PC-3 (cell line): ENCODE results near the gene CNRIP1. TPM values are rescaled to one million over a fixed set of nuclear protein-coding genes. Genes with fewer than 3 reads are reported as not detected.

Source experiments
- ATAC-seq: fragments of 200-7000 bp; cut with Tn5 transposase; 2 replicates; pipeline ENCODE4 v1.9.1; 2020; ENCODE audit warnings: mild to moderate bottlenecking, moderate library complexity
- BruUV-seq: library from RNA; stranded (reverse); fragments of 400-500 nt; replicated peaks from 2 replicates; lab custom pipeline; 2021; lab: Mats Ljungman, UMichigan
- CTCF ChIA-PET: fragments of 300-600 bp; sonication (Branson Sonifier 250); formaldehyde crosslinking; loops from one replicate; lab custom pipeline; 2022; ENCODE audit warnings: antibody characterized with exemption; lab: Charles Lee
- POLR2A ChIA-PET: fragments of 300-600 bp; sonication (Branson Sonifier 250); formaldehyde crosslinking; loops from one replicate; lab custom pipeline; 2022; ENCODE audit warnings: antibody characterized with exemption; ENCODE audit not compliant: unreplicated experiment; lab: Charles Lee
- DNase-seq: peaks from one replicate; pipeline ENCODE4 v3.0.0-alpha.2; 2015
- H2AFZ ChIP-seq: fragments of 300-600 bp; sonication (generic); 2 replicates; pipeline ENCODE4 v1.6.0; 2016; ENCODE audit warnings: antibody characterized with exemption, low read length
- H3F3A ChIP-seq: fragments of 300-600 bp; sonication (generic); one replicate; pipeline ENCODE4 v1.6.0; 2017; ENCODE audit warnings: antibody characterized with exemption, low read length, control low read depth, mild to moderate bottlenecking; ENCODE audit not compliant: unreplicated experiment
- H3K27ac ChIP-seq: fragments of 300-600 bp; sonication (generic); 2 replicates; pipeline ENCODE4 v1.5.1; 2016; ENCODE audit warnings: mild to moderate bottlenecking, low read length
- H3K27me3 ChIP-seq: fragments of 300-600 bp; sonication (generic); 2 replicates; pipeline ENCODE4 v1.6.1; 2016; ENCODE audit warnings: low read length, mixed read lengths
- H3K36me3 ChIP-seq: fragments of 300-600 bp; sonication (generic); 2 replicates; pipeline ENCODE4 v1.6.1; 2016; ENCODE audit warnings: low read depth, mixed run types, low read length, mixed read lengths
- H3K4me1 ChIP-seq: fragments of 300-600 bp; sonication (generic); 2 replicates; pipeline ENCODE4 v1.5.1; 2016; ENCODE audit warnings: low read length; ENCODE audit not compliant: insufficient read depth
- H3K4me2 ChIP-seq: fragments of 300-600 bp; sonication (generic); 2 replicates; pipeline ENCODE4 v1.6.0; 2016; ENCODE audit warnings: low read length
- H3K4me3 ChIP-seq: fragments of 300-600 bp; sonication (generic); 2 replicates; pipeline ENCODE4 v1.5.1; 2016; ENCODE audit warnings: mild to moderate bottlenecking, low read length, mixed read lengths
- H3K79me2 ChIP-seq: fragments of 300-600 bp; sonication (generic); 2 replicates; pipeline ENCODE4 v1.6.1; 2017; ENCODE audit warnings: low read length, mixed read lengths
- H3K9ac ChIP-seq: fragments of 300-600 bp; sonication (generic); 2 replicates; pipeline ENCODE4 v1.6.0; 2016; ENCODE audit warnings: mild to moderate bottlenecking, low read length
- H3K9me2 ChIP-seq: fragments of 300-600 bp; sonication (generic); replicated peaks from 2 replicates; pipeline ENCODE4 v1.6.1; 2016; ENCODE audit warnings: mixed run types, low read length, mixed read lengths
- H3K9me3 ChIP-seq: fragments of 300-600 bp; sonication (generic); 2 replicates; pipeline ENCODE4 v1.6.1; 2016; ENCODE audit warnings: low read length, mixed read lengths
- H4K20me1 ChIP-seq: fragments of 300-600 bp; sonication (generic); 2 replicates; pipeline ENCODE4 v1.6.1; 2016; ENCODE audit warnings: low read length, mixed read lengths
- EZH2 ChIP-seq: fragments of 300-600 bp; sonication (generic); IDR thresholded peaks from one replicate; pipeline ENCODE4 v1.6.1; 2017; ENCODE audit warnings: antibody characterized with exemption, mild to moderate bottlenecking, low read length; ENCODE audit not compliant: unreplicated experiment
- EZH2phosphoT487 ChIP-seq: fragments of 300-600 bp; sonication (generic); IDR thresholded peaks from 2 replicates; pipeline ENCODE4 v1.6.1; 2018; ENCODE audit warnings: mild to moderate bottlenecking, antibody characterized with exemption, low read length, borderline replicate concordance
- intact Hi-C: fragments of 100-400 bp; cut with micrococcal nuclease; formaldehyde crosslinking; loops from 2 replicates; pipeline ENCODE4 v1.9.0; 2023
- total RNA-seq: library from RNA; depleted of rRNA; stranded (reverse); fragments of >200 nt; gene quantifications from 2 replicates; pipeline ENCODE4 v1.2.3, GENCODE V29; 2014
- TF ChIP-seq, protein P1 (sequence below): fragments of 300-600 bp; sonication (generic); conservative IDR thresholded peaks from 2 replicates; pipeline ENCODE4 v1.5.1; 2017; ENCODE audit warnings: antibody characterized with exemption, low read depth, mild to moderate bottlenecking, low read length

CNRIP1 gene
- total RNA-seq, 1 experiment from 2014 or later = 11.7 TPM

- Histone ChIP-seq H3K4me2 (no peak overlapping the region), H4K20me1 (no peaks in the 10 kb centered on the region), H3K9me2 (no peaks in the 10 kb centered on the region), H3K27me3 (no peaks in the 10 kb centered on the region), H2AFZ (no peak overlapping the region), H3K9ac (no peak overlapping the region), H3F3A (no peaks in the 10 kb centered on the region), H3K36me3 (no peaks in the 10 kb centered on the region), H3K9me3 (no peaks in the 10 kb centered on the region), H3K79me2 (peaks cover 9% of the 10 kb centered on the region), H3K4me3 (no peak overlapping the region), H3K27ac (no peak overlapping the region), H3K4me1 (peaks cover 17% of the 10 kb centered on the region)
- ATAC-seq = no peak
- BruUV-seq = no TSS peak
- TF ChIP-seq EZH2phosphoT487 = no peak
- TF ChIP-seq, protein P1, sequence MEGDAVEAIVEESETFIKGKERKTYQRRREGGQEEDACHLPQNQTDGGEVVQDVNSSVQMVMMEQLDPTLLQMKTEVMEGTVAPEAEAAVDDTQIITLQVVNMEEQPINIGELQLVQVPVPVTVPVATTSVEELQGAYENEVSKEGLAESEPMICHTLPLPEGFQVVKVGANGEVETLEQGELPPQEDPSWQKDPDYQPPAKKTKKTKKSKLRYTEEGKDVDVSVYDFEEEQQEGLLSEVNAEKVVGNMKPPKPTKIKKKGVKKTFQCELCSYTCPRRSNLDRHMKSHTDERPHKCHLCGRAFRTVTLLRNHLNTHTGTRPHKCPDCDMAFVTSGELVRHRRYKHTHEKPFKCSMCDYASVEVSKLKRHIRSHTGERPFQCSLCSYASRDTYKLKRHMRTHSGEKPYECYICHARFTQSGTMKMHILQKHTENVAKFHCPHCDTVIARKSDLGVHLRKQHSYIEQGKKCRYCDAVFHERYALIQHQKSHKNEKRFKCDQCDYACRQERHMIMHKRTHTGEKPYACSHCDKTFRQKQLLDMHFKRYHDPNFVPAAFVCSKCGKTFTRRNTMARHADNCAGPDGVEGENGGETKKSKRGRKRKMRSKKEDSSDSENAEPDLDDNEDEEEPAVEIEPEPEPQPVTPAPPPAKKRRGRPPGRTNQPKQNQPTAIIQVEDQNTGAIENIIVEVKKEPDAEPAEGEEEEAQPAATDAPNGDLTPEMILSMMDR = no peak
- TF ChIP-seq EZH2 = no peak
- intact Hi-C loops = no loop called here
- POLR2A ChIA-PET = no interaction called here
- no peak for DNase-seq
- CTCF ChIA-PET = interaction anchor here (0.6 kb wide), 1 partner anchor 61 kb away, joined by 3 read pairs; no protein-coding TSS in a partner anchor
These were observed 60.9 kb downstream of the CNRIP1 start for GRCh38 chr2:68258851-68259250.

DNA sequence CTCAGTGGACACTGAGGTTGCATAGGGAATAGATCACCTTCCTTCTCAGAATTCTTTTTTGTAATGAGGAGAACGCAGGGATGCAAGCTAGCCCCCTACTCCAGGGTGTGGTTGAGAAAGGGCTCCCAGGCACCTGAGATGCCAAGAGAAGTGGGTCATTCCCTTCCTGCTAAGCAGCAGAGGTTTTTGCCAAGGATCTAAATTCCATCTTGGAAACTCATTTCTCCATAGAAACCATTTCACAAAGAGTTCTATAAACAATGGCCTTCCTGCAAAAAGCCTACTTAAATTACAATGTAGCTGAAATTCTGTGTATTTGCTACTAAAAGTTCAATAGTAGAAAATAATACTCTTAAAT, 63.7 kb downstream of the CNRIP1 start:
- Histone ChIP-seq H4K20me1 (no peaks in the 10 kb centered on the region), H3K4me3 (no peak overlapping the region), H3F3A (no peaks in the 10 kb centered on the region), H3K4me1 (peaks cover 17% of the 10 kb centered on the region), H3K9me3 (no peaks in the 10 kb centered on the region), H3K9ac (no peak overlapping the region), H3K9me2 (no peaks in the 10 kb centered on the region), H3K36me3 (no peaks in the 10 kb centered on the region), H3K4me2 (peak overlapping the region; percentile 20; the same call in 1 of the 2 replicates), H3K27me3 (no peaks in the 10 kb centered on the region), H3K79me2 (peaks cover 24% of the 10 kb centered on the region), H3K27ac (no peak overlapping the region), H2AFZ (no peak overlapping the region)
- ChIA-PET CTCF (interaction anchor here (0.6 kb wide), 1 partner anchor 127 kb away, joined by 7 read pairs; no protein-coding TSS in a partner anchor), POLR2A (no interaction called here)
- TF ChIP-seq EZH2 (no peak), EZH2phosphoT487 (no peak)
- TF ChIP-seq, protein P1 = no peak
- ATAC-seq (no peak), DNase-seq (peak; percentile 54)
- BruUV-seq = no TSS peak
- intact Hi-C loops = no loop called here

DNA sequence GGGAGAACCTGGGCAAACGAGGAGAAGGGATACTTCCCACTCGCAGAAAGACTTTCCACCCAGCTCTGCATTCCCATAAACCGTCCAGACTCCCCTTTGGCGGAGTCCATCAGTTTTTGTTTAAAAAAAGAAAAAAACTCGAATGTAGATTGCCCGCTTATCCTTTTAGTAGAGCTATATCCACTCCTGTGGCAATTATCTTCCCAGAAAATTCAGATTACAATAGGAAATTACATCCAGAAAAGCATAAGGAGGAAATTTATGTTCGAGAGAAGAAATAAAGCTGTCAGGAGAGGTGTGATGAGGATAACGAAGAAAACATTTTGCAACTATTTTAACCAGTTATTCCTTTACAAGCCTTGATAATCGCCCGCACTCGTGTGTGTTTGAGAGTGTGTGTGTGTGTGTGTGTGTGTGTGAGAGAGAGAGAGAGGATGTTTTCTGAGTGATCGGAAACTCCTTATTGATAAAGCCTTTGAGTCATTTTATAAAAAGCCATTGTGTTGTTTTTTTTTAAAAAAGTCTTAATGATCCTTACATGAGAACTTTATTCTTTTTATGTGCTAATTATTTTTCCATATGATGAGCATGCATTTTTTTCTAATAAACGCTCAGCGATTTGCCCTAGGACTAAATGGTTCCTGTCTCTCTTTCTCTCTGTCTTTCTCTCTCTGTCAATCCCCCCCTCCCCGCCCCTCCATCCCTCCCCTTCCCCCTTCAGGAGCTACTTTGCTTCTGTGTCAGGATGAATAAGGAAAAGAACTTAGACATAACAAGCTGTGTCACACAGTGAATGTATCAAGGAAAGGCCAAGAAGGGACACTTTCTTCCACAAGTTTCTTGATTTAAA, 66.3 kb downstream of the CNRIP1 start:
- ATAC-seq (no peak), DNase-seq (peak; percentile 19)
- Histone ChIP-seq H3K4me3 (peak overlapping the region; percentile 72), H3K9ac (peak overlapping the region; percentile 89), H3F3A (no peaks in the 10 kb centered on the region), H3K9me2 (no peaks in the 10 kb centered on the region), H3K4me1 (peaks cover 37% of the 10 kb centered on the region), H3K27ac (peak overlapping the region; percentile 65), H3K4me2 (peak overlapping the region; percentile 84), H3K79me2 (peaks cover 51% of the 10 kb centered on the region), H3K9me3 (no peaks in the 10 kb centered on the region), H2AFZ (peak overlapping the region; percentile 83), H3K36me3 (no peaks in the 10 kb centered on the region), H4K20me1 (peaks cover 25% of the 10 kb centered on the region), H3K27me3 (no peaks in the 10 kb centered on the region)
- TF ChIP-seq EZH2 (no peak), EZH2phosphoT487 (no peak)
- TF ChIP-seq, protein P1 = no peak
- intact Hi-C loops = no loop called here
- no TSS peak for BruUV-seq
- POLR2A ChIA-PET = no interaction called here
- CTCF ChIA-PET = interaction anchor here (1.1 kb wide), 2 partner anchors 38 to 131 kb away, joined by 5 read pairs; no protein-coding TSS in a partner anchor
